GM19193 (cell line): ENCODE results near the gene ZNF766.
A peak's percentile ranks its signal among the peaks of the same experiment; 100 is the strongest.

Experiments used
- POLR2A ChIP-seq: IDR thresholded peaks from 4 replicates; pipeline ENCODE4 v1.6.1; 2011; ENCODE audit not compliant: insufficient read depth, insufficient read length; ENCODE audit errors: extremely low read depth

ZNF766 gene

DNA sequence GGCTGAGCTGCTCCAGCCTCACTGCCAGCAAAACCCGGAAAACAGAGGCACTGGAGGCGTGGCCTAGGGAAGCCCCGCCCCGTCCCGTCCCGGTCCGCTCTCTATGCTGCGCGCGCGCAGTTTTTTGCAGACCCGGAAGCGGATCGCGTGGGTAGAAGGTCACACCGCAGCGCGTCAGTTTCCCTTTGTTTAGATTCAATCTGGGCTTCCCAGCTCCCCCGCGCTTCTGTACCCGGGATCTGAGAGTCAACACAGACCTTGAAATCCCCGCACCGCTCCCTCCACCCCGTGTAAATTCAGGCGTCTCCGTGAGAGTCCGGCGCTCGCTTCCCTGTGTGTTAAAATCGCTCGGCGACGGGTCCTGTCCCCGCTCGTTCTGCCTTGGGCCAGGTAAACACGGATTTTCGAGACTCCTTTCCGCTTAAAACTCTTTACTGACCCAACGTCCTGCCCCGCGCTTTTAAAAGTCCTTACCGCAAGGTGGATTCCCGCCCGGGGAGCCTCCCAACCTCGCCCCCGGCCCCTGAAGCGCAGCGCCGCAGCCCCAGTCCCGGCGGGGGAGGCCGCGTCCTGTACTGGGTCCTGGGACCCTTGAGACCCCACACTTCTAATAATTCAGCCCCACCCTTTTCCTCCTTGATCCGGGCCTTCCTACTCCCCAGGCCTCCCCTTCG, 66.9 kb downstream of the ZNF766 start, which contains the start of gene ZNF610:
TSS of gene ZNF610 (plus strand) at position 127 of the 674 bp plus-strand sequence. CDS start 12,930 bp downstream, outside the sequence.
- peak; percentile 66 for TF ChIP-seq POLR2A

DNA sequence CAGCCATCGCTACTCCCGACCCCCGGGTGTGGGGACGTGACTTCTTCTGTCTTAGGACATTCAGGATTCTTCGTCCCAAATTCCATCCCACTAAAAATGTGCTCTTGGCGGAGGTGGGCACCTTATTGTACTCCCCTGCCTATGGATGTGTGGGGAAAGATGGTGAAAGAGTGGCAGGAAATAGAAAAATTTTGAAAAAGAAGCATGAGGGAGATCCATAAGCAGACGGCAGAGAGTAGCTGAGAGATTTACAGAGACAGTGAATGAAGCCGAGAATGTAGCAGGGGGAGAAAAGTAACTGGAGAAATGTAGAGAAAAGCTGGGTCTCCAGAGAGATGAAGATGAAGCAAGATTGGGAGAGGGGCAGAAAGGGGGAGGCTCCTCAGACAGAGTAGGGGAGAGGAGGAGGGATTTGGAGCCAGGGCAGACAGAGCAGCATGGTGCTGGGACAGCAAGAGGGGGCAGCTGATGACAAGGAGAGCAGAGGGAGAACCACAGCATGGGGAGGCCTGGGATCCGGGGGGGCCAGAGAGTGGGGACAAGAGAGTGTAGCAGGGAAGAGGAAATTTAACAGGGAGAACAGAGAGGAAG, 67.5 kb downstream of the ZNF766 start:
- TF ChIP-seq POLR2A, result no peak

DNA sequence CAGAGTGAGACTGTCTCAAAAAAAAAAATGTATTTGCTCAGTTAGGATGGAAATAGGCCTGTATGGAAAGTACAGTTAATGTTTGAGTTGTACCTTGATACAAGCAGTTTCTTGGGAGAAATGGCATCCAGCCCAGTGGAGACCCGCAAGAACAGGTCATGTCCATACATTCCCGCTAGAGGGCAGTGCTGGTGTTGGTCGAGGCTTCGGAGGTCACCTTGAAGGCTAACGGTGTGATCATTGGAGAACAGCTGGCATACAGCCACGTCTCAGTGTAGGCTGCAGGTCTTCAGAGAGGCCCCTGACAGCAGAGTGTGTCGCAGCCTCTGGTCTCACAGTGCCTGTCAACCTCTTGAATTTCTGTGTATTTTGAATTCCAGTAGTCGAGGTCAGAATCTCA, 74.2 kb downstream of the ZNF766 start:
- TF ChIP-seq POLR2A, result no peak

DNA sequence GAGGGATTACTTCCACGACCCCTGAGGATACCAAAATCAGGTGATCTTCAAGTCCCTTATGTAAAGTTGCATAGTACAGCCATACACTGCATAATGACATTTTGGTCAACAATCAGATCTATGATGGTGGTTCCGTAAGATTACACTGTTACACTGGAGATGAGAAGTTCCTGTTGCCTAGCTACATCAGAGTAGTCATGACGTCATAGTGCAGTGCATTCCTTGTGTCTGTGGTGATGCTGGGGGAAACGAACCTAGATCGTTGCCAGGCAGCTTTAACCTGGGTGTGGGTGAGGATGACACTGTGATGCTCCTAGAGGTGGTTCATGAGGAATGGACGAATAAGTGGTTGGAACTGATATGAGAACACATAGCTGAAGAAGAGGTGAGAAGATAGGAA, 75.8 kb downstream of the ZNF766 start:
- TF ChIP-seq POLR2A, result no peak
